GM23338 (cell line): ENCODE measurements around the gene RYR1. TPM values are rescaled to one million over a fixed set of nuclear protein-coding genes. Genes with fewer than 3 reads are reported as not detected.

ENCODE experiments used
- ATAC-seq: fragments of 200-7000 bp; cut with Tn5 transposase; 3 replicates; pipeline ENCODE4 v1.9.1; 2020
- DNase-seq: peaks from one replicate; pipeline ENCODE4 v3.0.0-alpha.2; 2015; ENCODE audit warnings: low spot score
- H2AFZ ChIP-seq: fragments of 200-600 bp; sonication (generic); 2 replicates; pipeline ENCODE4 v1.8.0; 2016; ENCODE audit warnings: antibody characterized with exemption, mild to moderate bottlenecking, moderate library complexity
- H3F3A ChIP-seq: fragments of 200-600 bp; sonication (generic); replicated peaks from 2 replicates; pipeline ENCODE4 v1.8.0; 2017; ENCODE audit warnings: antibody characterized with exemption, mixed run types, low read depth
- H3K27ac ChIP-seq: fragments of 200-600 bp; sonication (generic); 2 replicates; pipeline ENCODE4 v1.6.1; 2016; ENCODE audit warnings: low read depth
- H3K27me3 ChIP-seq: fragments of 200-600 bp; sonication (generic); 2 replicates; pipeline ENCODE4 v1.8.0; 2016; ENCODE audit warnings: mild to moderate bottlenecking, mixed run types, moderate library complexity; ENCODE audit not compliant: insufficient read depth
- H3K36me3 ChIP-seq: fragments of 200-600 bp; sonication (generic); 2 replicates; pipeline ENCODE4 v1.8.0; 2016; ENCODE audit warnings: mild to moderate bottlenecking; ENCODE audit not compliant: insufficient read depth
- H3K4me1 ChIP-seq: fragments of 200-600 bp; sonication (generic); 2 replicates; pipeline ENCODE4 v1.8.0; 2016; ENCODE audit warnings: mild to moderate bottlenecking, moderate library complexity; ENCODE audit not compliant: insufficient read depth
- H3K4me2 ChIP-seq: fragments of 200-600 bp; sonication (generic); 2 replicates; pipeline ENCODE4 v1.7.1; 2017; ENCODE audit warnings: mixed run types
- H3K4me3 ChIP-seq: fragments of 200-600 bp; sonication (generic); 2 replicates; pipeline ENCODE4 v1.6.1; 2016; ENCODE audit warnings: mixed run types
- H3K79me2 ChIP-seq: fragments of 200-600 bp; sonication (generic); replicated peaks from 2 replicates; pipeline ENCODE4 v1.8.0; 2017; ENCODE audit warnings: mild to moderate bottlenecking; ENCODE audit not compliant: insufficient read depth
- H3K9me2 ChIP-seq: fragments of 200-600 bp; sonication (generic); 2 replicates; pipeline ENCODE4 v1.8.0; 2017; ENCODE audit not compliant: insufficient read depth
- H4K20me1 ChIP-seq: fragments of 200-600 bp; sonication (generic); replicated peaks from 2 replicates; pipeline ENCODE4 v1.8.0; 2017; ENCODE audit warnings: mild to moderate bottlenecking; ENCODE audit not compliant: insufficient read depth
- H3K27ac Mint-ChIP-seq: 2 replicates; pipeline ENCODE4 v1.8.0; 2020; ENCODE audit warnings: inconsistent platforms, mild to moderate bottlenecking, moderate library complexity, mixed read lengths
- H3K27me3 Mint-ChIP-seq: 3 replicates; pipeline ENCODE4 v1.8.0; 2022; ENCODE audit warnings: low read depth, mild to moderate bottlenecking, moderate library complexity, mixed read lengths, inconsistent platforms; ENCODE audit not compliant: insufficient read depth, poor library complexity
- H3K36me3 Mint-ChIP-seq: 3 replicates; pipeline ENCODE4 v1.8.0; 2021; ENCODE audit warnings: low read depth, mild to moderate bottlenecking, inconsistent platforms, moderate library complexity, mixed read lengths
- H3K4me1 Mint-ChIP-seq: 3 replicates; pipeline ENCODE4 v1.8.0; 2020; ENCODE audit warnings: mild to moderate bottlenecking, inconsistent platforms, mixed read lengths
- H3K4me3 Mint-ChIP-seq: 3 replicates; pipeline ENCODE4 v1.8.0; 2021; ENCODE audit warnings: moderate library complexity, mild to moderate bottlenecking, inconsistent platforms, mixed read lengths
- H3K9me3 Mint-ChIP-seq: 3 replicates; pipeline ENCODE4 v1.8.0; 2020; ENCODE audit warnings: moderate library complexity, mild to moderate bottlenecking, inconsistent platforms, mixed read lengths
- CREB1 ChIP-seq: fragments of 250-450 bp; sonication (Bioruptor Pico); IDR thresholded peaks from 2 replicates; pipeline ENCODE4 v1.5.0; 2020; ENCODE audit warnings: low read depth, mild to moderate bottlenecking, moderate library complexity
- CTCF ChIP-seq, 2 experiments: fragments of 200-600 bp in 1 of 2; sonication (generic) in 1 of 2; conservative IDR thresholded peaks; 2 replicates each; pipeline versions ENCODE4 v1.5.1 to v1.6.1; 2016 to 2017; ENCODE audit warnings: antibody characterized with exemption in 2 of 2, low read depth in 2 of 2, mild to moderate bottlenecking in 2 of 2, moderate library complexity in 1 of 2
- ETS1 ChIP-seq: IDR thresholded peaks from 2 replicates; pipeline ENCODE4 v1.6.1; 2016; ENCODE audit warnings: antibody characterized with exemption
- EZH2 ChIP-seq: fragments of 200-600 bp; sonication (generic); IDR thresholded peaks from one replicate; pipeline ENCODE4 v1.8.0; 2017; ENCODE audit warnings: antibody characterized with exemption, mild to moderate bottlenecking, low read depth; ENCODE audit not compliant: unreplicated experiment
- EZH2phosphoT487 ChIP-seq: fragments of 200-600 bp; sonication (generic); IDR thresholded peaks from one replicate; pipeline ENCODE4 v1.8.1; 2018; ENCODE audit warnings: antibody characterized with exemption; ENCODE audit not compliant: unreplicated experiment
- JUNB ChIP-seq: IDR thresholded peaks from one replicate; pipeline ENCODE4 v1.6.1; 2016; ENCODE audit warnings: antibody characterized with exemption; ENCODE audit not compliant: unreplicated experiment
- NANOG ChIP-seq: IDR thresholded peaks from 2 replicates; pipeline ENCODE4 v1.6.1; 2016; ENCODE audit warnings: antibody characterized with exemption, borderline replicate concordance
- REST ChIP-seq: IDR thresholded peaks from one replicate; pipeline ENCODE4 v1.6.1; 2018; ENCODE audit warnings: antibody characterized with exemption; ENCODE audit not compliant: unreplicated experiment
- ZNF114 ChIP-seq: fragments of 250-450 bp; sonication (Bioruptor Pico); IDR thresholded peaks from 2 replicates; pipeline ENCODE4 v1.5.0; 2020; ENCODE audit warnings: mild to moderate bottlenecking, moderate library complexity
- ZNF331 ChIP-seq: fragments of 250-450 bp; sonication (Bioruptor Pico); IDR thresholded peaks from 2 replicates; pipeline ENCODE4 v1.5.0; 2020; ENCODE audit warnings: low read depth, mild to moderate bottlenecking, moderate library complexity
- ZNF462 ChIP-seq: fragments of 250-450 bp; sonication (Bioruptor Pico); IDR thresholded peaks from 2 replicates; pipeline ENCODE4 v1.5.0; 2020; ENCODE audit warnings: mild to moderate bottlenecking, moderate library complexity
- polyA plus RNA-seq: library from polyadenylated mRNA; unstranded; fragments of >200 nt; fragmentation: Nextera tagmentation; extraction: Ambion mirVana; gene quantifications from 2 replicates; pipeline ENCODE4 v1.2.1, GENCODE V29; 2016
- total RNA-seq: library from RNA; depleted of rRNA; stranded (reverse); fragments of >200 nt; shearing (Covaris generic); gene quantifications from 2 replicates; pipeline ENCODE4 v1.2.3, GENCODE V29; 2014

The RYR1 gene
- total and polyA plus RNA-seq, 2 experiments from 2014 or later: 4.0 to 26.7 TPM

GRCh38 chr19:38449518-38449917 lies 16.0 kb downstream of the RYR1 start:
- H3K36me3 ChIP-seq: peaks cover 23% of the 10 kb centered on the region
- H3K27ac ChIP-seq: no peak overlapping the region
- H3K79me2 ChIP-seq: no peaks in the 10 kb centered on the region
- no peak for DNase-seq
- peaks cover 15% of the 10 kb centered on the region; the same call in 1 of the 2 replicates for H3F3A ChIP-seq
- H3K4me1 ChIP-seq: 0 out of 2 replicates have a peak, but pooled peaks cover 4% of the 10 kb centered on the region
- no peaks in the 10 kb centered on the region for H3K27me3 ChIP-seq
- H3K27me3 Mint-ChIP-seq: peaks cover 8% of the 10 kb centered on the region
- ATAC-seq: no peak
- H3K27ac Mint-ChIP-seq: no peak overlapping the region
- no peak overlapping the region for H3K4me3 ChIP-seq
- peaks cover 76% of the 10 kb centered on the region for H3K36me3 Mint-ChIP-seq
- H3K9me2 ChIP-seq: no peaks in the 10 kb centered on the region
- no peak overlapping the region for H3K4me3 Mint-ChIP-seq
- peaks cover 10% of the 10 kb centered on the region for H3K4me1 Mint-ChIP-seq
- no peaks in the 10 kb centered on the region; the same call in 2 of the 3 replicates for H3K9me3 Mint-ChIP-seq
- no peak overlapping the region for H2AFZ ChIP-seq
- no peak overlapping the region for H3K4me2 ChIP-seq
- TF ChIP-seq ZNF331 (no peak), ZNF462 (CRISPR knock-in tag) (no peak), CREB1 (CRISPR knock-in tag) (no peak), EZH2 (no peak), REST (no peak), EZH2phosphoT487 (no peak), NANOG (no peak), CTCF (conservative IDR thresholded peaks at IDR 0.05; ENCODE audit: low read depth in 2 of 2) (no peak), JUNB (no peak), ZNF114 (no peak), ETS1 (no peak)
- H4K20me1 ChIP-seq: peaks cover 12% of the 10 kb centered on the region; the same call in 1 of the 2 replicates
